NCI-H510A (cell line): ENCODE data around the gene TARP.
"Not testable (repeated sequence)": the region's sequence is repeated elsewhere in the genome, so short reads cannot be mapped to it uniquely, and the experiment has no call there.

Source experiments
- DNase-seq: peaks from one replicate; lab custom pipeline; 2025; lab: John Stamatoyannopoulos, UW

Gene TARP

DNA sequence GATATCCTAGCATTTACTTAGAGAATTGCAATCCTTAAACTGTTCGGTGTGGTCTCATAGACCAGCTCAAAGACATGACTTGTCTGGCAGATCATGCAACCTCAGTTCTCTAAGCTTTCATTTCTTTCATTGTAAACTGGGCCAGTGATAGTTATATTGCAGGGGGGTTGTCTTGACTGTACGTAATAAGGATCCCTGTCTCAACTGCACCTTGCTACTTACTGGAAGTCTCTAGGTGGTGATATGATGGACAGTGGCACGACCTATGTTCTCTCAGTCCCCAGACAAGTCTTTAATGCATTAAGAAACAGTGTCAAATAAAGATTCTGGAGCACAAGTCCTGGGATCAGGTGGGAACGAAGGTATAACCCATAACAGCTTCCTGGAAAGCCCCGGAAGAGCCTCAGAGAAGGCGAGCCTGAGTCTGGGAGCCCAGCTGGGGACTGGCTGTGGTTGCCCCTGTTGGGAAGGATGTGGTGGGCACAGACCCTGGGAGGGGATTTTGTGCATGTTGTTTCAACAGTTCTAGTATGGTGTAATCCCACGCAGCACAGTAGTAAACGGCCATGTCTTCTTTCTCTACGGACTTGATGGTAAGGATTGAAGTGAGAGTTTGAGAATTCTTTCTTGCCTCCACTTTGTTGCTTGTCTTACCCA, 26.0 kb upstream of the TARP start:
- no peak for DNase-seq

DNA sequence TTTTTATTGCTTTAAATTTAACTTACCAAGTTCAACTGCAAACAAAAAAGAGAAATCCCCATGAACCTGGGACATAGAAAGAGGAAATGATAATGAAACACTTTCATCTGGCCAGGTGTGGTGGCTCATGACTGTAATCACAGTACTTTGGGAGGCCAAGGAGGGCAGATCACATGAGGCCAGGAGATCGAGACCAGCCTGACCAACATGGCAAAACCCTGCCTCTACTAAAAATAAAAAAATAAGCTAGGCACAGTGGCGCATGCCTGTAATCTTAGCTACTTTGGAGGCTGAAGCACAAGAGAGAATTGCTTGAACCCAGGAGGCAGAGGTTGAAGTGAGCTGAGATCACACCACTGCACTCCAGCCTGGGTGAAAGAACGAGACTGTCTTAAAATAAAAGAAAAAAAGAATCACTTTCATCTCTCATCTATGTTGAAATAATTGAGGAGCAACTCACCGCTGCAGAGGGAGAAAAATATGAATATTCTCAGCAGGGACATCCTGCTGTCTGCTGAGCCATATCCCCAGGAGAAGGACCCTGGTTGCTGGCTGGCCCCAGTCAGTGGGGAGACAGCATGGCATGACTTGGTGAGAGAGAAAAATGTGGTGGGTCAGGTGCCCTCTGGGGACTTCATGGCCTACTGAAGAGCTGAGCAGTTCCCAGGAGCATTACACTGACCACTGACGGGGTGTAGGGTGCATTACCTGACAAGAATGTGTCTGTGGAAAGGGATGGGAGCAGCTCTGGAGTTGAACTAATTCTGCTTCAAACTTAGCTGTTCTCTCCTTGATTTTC, 22.8 kb upstream of the TARP start:
- no peak for DNase-seq

DNA sequence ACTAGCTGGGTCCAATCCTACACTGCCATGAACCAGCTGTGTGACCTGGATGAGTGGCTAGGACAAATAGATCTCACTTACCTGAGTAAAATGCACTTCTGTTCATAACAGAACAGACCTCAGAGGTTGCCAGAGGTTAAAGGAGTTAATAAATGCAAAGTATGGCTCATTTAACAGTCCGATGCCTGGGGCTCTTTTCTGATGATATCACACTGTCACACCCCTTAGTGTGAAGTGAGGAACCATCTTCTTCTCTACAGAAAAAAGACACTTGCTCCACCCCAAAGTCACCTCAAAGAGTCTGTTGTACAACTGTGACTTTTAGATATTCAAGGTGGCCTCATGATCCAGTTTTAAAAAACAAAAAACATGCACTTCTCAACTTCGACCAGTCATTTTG, 21.5 kb upstream of the TARP start:
- DNase-seq, result no peak

DNA sequence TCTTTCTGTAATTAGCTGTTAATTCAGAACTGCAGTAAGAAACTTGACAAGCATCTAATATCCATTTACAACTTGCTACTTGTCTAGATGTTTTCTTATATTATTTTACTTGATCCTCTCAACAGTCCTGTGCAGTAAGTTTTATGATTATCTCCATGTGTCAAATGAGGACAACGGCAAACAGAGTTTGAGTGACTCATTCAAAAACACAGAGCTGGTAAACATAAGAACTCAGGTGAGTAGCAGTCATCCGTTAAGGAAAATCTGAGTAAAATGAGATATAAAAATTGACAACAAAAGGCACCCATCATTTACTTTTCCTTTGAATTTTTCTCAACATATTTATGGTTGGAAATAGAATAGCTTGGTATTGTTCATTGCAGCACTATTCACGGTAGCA, 19.0 kb upstream of the TARP start:
- DNase-seq, result no peak

DNA sequence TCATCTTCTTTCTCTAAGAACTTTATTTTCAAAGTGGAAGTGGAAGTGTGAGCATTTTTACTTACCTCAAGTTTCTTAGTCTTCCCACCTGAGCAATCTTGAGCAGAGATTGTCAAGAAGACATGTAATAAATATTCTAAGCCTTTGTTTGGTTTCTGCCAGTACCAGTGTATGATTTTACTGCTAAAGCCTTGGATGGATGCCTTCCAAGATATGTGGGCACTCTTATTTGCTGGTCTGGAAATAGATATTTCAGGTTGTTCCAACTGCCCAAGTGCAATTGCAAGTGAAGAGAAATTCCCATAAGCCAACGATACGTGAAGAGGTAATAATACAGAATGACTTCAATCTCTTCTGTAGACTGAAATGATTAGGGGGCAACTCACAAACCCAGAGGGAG, 18.2 kb upstream of the TARP start:
- no peak for DNase-seq

DNA sequence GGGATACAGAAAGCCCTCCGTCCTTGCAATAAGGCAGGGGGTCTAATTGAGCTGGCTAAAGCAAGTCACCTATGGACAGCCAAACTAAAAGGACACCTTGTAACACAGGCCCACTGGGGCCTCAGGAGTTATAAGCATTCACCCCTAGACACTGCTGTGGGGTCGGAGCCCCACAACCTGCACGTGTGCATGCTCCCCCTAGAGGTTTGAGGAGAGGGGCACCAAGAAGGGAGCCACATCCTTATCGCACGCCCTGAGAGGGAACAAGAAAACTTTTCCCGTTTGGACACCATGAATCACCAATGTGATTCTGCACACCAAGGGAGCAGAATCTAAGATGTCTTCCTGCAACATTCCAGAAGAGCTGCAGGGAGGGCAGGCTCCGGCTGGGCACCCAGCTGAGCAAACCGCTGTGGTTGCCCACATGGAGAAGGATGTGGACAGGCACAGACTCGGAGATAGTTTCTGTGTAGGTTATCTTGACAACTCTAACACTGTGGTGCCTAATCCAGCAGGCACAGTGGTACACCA, 17.7 kb upstream of the TARP start:
- DNase-seq, result no peak

DNA sequence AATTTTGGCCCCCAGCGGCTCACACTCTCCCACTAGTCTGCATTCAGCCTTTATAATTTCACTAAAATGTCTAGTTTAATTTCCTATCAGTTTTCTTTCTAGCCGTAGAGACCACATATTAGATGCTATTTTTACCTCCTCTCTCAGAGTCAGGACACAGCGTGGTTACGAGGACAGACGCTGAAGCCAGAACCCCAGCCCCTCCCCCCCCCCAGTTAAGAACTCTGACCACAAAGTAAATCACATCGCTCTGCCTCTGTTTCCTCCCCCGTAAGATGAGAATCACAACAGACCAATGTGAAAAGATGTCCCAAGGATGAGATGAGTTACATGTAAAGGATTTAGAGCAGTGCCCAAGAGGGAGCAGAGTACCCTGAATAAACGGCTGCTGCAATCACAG, 11.1 kb upstream of the TARP start:
- no peak for DNase-seq

DNA sequence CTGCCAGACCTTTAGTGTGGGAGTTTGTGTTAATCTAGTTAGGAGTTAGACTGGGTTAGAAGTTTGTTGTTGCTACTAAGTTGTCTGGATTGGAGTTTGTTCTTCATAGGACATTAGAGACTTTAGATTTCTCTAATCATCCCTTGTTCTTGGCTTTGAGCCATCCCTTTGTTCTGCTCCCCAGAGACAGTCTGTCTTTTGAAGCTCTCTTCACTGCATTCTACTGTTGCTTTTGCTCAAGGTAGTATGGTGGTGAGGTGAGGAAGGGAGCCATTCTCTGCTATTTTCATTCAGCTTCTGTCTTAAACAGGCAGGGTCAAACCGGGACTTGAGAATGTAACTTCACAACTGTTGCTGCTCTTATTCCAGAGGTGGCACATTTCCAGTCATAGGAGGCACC, 10.4 kb upstream of the TARP start:
- DNase-seq, result no peak

DNA sequence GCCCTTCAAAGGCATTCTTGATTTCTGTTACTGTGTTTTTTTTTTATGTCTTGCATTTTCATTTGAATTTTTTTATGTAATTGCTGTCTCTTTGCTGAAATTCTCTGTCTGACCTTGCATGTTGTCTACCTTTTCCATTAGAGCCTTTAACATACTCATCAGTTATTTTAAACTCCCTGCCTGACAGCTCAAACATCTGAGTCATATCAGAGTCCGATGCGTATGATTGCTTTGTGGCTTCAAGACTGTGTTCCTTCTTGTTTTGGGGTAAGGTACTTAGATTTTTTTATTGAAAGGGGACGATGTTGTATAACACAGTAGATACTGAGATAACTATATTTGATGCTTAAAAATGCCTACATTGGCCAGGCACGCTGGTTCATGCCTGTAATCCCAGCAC, 9.7 kb upstream of the TARP start:
- DNase-seq, result no peak

DNA sequence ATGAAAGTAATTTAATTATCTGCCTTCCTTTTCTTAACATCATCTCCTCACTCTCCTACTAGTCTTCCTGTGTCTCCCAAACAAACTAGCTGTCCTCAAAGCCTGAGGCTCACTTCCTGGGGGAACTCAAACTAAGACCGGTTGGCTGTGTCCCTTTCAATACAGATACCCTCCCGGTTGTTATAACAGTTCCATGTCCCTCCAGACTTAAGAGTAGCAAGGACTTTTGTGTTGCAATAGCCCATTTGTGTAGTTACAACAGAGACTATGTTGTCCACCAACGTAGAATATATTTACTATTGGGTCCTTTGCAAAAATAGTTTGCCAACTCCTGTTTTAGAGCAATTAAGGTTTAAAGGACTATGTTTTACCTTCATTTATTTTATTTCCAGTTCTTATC, 8.6 kb upstream of the TARP start:
- no peak for DNase-seq

DNA sequence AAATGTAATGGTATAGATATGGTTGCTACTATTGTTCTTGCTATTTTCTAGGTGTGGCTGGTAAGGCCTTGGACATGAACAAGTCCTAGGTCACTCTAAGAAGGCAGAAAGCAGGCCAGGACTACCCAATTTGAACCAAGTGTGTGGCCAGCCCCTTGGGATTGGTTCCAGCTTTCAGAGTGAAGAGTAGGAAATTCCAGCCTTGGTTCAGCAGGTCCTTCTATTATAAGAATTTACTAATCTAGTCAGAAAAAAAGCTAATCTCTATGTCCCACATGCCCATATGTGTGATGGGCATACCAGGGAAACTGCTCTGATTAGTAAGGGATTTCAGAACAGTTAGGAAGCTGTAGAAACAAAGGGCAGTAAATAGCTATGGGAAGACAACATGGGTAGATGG, 7.8 kb upstream of the TARP start:
- no peak for DNase-seq

DNA sequence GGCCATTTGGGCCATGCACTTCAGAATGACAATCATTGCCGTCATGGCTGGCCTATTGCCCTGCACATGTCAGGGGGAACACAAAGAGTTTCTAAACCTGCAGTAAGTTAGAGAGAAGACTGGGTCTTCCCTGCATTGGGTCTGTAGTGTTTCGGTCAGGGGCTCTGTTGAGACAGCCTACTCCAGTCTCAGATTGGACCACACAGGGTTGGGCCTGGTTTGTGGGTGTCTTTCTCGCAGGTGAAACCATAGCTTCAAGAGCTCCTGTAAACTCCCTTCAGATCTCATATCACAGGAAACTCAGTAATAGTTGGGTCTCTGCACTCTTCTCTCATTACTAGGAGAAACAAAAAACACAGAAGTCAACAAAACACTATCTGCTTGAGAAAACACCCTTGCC, 7.3 kb upstream of the TARP start:
- no peak for DNase-seq

DNA sequence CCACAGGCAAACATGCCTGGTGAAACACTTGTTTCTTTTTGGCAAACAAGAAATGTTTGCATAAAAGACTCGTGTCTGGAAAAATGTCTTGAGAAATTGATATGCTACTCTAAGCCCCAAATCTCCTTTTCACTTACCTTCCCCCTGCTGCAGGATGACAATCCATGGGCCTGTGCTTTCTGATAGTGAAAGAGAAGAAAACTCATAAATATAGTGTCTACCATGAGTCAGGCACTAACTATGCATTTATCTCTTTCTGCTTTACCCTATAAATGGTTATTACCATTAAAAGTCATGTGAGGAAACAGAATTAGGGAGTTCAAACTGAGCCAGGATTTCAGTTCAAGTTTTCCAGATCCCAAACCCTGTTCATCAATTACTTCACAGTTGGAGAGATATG, 6.6 kb upstream of the TARP start:
- no peak for DNase-seq

DNA sequence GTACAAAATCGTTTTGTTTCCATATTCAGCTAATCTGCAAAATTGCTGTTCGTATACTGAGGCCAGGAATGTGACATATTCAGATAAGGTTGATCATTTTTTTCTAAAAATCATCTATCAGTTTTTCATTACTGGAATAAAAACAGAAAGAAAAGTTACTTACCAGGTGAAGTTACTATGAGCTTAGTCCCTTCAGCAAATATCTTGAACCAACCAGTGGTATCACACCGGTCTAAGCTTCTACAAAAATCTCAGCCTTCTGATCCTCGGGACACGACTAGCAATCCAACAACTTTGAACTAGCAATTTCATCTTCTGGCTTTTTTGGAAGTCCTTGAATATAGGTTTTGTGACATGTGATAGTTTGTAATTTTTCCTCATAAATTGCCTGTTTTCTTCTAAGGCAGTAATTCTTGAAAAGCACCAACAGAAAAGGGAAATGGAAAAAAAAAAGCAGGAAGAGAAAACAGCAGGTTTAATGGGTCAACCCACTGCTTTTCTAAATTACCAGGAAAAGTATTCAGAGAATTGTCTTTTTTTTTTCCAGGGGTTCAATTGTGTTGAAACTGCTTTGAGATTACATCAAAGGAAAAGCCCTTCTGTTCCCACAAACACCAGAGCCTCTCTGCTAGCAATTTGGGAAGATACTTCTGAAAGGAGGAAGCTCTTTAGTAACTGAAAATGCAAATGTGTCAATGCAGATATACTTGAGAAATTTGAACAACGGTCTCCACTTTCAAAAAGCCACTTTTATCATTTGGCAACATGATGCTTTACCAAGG, 2.9 kb upstream of the TARP start:
- no peak for DNase-seq

DNA sequence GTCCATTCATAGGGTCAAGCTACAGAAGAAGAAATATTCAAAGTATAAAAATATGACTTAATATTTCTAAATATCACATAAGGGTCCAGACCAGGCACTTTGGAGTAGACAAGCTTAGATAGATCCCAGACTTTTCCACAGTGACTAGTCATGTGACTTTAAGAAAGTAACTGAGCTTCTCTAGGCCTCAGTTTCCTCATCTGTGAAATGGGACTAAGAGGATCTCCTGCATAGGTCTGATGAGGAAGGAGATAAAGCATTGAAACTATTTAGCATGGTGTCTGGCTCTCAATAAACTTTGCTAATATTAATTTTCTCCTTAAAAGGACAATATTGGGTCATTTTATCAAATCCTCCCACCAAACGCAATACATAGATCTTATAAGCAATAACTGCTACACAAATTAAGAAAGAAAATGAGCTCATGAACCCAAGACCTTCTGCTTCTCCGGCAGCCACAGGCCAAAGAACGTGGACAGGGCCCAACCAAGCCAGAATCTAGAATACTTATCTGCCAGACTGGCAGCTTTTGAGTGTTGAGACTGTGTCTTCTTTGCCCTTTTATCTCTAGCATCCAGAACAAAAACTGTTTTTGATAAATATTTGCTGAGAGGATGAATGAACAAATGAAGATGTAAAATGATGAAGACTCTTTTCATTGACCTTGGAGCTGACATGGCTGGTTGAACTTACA, 1.6 kb upstream of the TARP start:
- DNase-seq, result no peak

DNA sequence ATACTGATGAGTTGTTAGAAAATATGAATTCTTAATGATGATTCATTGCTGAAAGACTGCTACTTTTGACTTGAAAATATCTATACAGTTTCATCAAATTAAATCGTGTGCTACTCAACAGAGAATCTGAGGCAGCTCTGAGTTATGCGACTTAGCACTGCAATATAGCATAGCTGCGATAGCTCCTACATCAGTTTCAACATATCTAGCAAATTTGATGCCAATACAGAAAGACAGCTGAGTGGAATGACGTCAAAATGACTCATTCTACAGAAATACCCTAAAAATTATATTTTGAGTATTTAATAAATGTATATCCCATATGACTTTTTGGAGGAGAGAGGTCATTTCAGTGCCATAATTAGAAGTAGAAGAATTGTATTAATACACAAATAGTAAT, 1.1 kb upstream of the TARP start:
- DNase-seq, result no peak

DNA sequence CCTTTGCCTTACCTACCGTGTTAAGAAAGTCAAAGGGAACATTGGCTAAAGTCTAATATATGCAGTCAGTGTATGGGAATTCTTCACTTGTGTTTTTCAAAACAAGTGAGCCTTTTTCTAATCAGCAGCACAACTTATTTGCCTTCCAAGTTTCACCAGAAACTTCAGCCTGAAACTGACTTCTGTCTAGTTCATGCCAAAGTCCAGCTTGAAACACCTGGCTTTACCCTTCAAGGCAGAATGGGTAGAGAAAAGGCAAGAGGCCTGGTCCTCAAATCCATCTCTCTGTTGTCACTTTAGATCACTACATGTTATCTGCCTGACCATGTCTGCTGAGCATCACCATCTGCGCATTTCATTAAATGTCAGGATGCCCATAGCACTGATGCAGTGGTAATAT, 3.0 kb downstream of the TARP start:
- not testable (repeated sequence) for DNase-seq

DNA sequence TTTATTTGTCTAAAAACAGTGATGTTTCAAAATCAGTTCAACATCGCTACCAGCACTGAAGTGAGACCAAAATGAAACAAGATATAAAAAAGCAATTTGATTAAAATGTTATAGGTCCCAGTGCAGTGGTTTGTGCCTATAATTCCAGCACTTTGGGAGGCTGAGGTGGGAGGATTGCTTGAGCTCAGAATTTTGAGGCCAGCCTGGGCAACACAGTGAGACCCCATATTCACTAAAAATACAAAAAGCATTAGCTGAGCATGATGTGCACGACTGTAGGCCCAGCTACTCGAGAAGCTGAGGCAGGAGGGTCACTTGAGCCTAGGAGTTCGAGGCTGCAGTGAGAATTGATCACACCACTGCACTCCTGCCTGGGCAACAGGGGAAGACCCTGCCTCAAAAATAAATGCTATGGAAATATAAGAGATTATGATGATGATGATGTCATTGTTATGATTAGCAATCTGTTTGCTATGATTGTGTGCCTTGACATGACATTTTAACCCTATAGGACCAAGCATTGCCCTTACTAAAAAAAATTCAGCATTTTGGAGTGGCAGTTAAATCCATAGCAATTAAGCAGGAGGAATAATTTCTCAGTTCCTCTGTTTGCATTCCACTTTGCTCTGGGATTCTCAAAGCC, 3.6 kb downstream of the TARP start:
- DNase-seq, result not testable (repeated sequence)

DNA sequence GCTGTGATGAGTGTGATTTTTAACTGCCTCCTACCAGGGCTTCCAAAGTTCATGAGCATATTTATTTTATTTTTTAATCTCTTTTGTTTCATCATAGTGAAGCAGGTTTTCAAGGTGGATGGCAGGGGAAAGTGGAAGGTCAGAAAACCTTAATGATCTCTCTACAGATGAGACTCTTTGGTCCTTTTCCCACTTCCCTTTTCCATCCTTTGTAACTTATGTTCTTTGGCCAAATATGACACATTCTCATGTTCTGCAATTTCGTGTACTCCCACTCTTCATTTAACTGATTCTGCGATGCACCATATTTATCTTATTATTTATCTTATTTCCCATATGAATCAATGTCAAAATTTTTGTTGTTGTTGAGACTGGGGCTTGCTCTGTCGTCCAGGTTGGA, 7.5 kb downstream of the TARP start:
- DNase-seq, result not testable (repeated sequence)

DNA sequence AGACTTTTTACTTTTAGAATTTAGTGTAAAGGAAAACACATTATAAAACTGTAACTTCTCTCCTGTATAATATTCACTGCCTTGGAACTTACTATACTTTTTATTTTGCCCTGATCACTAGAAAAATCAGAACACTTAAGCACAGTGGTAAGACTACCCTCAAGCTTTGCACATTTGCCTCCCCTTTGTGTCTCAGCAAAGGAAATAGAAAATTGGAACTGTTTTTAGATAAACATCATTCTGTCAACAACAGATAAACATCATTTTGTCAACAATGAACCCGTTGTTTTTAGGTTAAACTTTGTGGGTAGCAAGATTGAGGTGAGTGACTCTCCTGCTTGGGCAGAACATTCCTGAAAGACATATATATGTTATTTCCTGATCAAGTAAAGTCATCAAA, 8.8 kb downstream of the TARP start:
- not testable (repeated sequence) for DNase-seq

DNA sequence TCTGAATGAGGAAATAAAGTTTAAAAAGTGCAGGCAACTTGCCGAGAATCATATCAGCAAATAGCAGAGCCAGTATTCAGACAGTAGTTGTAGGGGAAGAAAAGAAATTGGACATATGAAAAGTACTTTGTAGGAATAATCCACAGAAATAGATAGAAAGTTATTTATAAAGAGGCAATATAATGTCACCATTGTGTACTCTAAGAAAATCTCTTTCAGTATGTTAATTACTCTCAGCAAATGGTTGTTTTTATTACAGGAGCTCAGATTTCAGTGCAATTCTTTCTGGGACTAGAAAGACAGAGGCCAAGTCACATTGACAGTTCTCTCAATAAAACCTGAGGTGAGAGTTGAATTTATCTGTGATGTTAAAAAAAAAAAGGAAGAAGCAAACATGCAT, 10.2 kb downstream of the TARP start:
- not testable (repeated sequence) for DNase-seq

DNA sequence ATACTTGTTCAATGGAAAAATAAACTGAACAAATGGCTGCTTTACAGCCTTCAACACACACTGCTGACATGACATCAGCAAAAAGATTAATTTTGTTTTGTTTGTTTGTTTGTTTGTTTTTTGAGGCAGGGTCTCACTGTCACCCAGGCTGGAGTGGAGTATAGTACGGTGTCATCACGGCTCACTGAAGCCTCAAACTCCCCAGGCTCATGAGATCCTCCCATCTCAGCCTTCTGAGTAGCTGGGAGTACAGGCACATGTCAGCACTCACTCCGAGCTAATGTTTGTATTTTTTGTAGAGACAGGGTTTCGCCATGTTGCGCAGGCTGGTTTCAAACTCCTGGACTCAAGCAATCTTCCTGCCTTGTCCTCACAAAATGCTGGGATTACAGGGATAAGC, 10.9 kb downstream of the TARP start:
- no peak for DNase-seq
